Thymus (tissue), 14 donors: ENCODE data around the gene PSMB11. TPM values are rescaled to one million over a fixed set of nuclear protein-coding genes. Genes with fewer than 3 reads are reported as not detected.

Source experiments
- DNase-seq, 9 donors: peaks; one replicate each; pipeline ENCODE4 v3.0.0-alpha.2; 2013; ENCODE audit warnings: low spot score in 9 of 9, low read depth in 6 of 9, missing footprints in 1 of 9
- H3K27ac ChIP-seq, 2 donors: one replicate each; pipeline ENCODE4 v1.5.1; 2013; ENCODE audit warnings: control low read depth in 1 of 2, low read depth in 1 of 2, low read length in 1 of 2, mild to moderate bottlenecking in 1 of 2, moderate library complexity in 1 of 2
- H3K27me3 ChIP-seq, 2 donors: one replicate each; pipeline ENCODE4 v1.5.1; 2013; ENCODE audit warnings: low read length in 1 of 2; ENCODE audit not compliant: control insufficient read depth in 2 of 2, insufficient read depth in 1 of 2
- H3K36me3 ChIP-seq, 2 donors: one replicate each; pipeline ENCODE4 v1.5.1; 2013; ENCODE audit warnings: low read length in 1 of 2, mild to moderate bottlenecking in 1 of 2, moderate library complexity in 1 of 2; ENCODE audit not compliant: control insufficient read depth in 2 of 2, insufficient read depth in 2 of 2
- H3K4me1 ChIP-seq, 2 donors: one replicate each; pipeline ENCODE4 v1.5.1; 2013; ENCODE audit warnings: low read length in 2 of 2; ENCODE audit not compliant: control insufficient read depth in 2 of 2, insufficient read depth in 2 of 2
- H3K4me3 ChIP-seq, 2 donors: one replicate each; pipeline ENCODE4 v1.5.1; 2013; ENCODE audit warnings: low read length in 2 of 2, control low read depth in 1 of 2, mild to moderate bottlenecking in 1 of 2
- H3K9me3 ChIP-seq, 2 donors: one replicate each; pipeline ENCODE4 v1.5.1; 2013; ENCODE audit warnings: low read length in 1 of 2, mild to moderate bottlenecking in 1 of 2; ENCODE audit not compliant: control insufficient read depth in 2 of 2, insufficient read depth in 1 of 2
- WGBS: extraction: QIAGEN DNeasy Blood & Tissue Kit; methylation state at CpG from one replicate; pipeline ENCODE4 v1.1.7; 2013; 5-methylcytosine and 5-hydroxymethylcytosine counted together
- long read RNA-seq, 10 donors: transcript quantifications; one replicate each; lab custom pipeline, GENCODE V29; 2026
- polyA plus RNA-seq: library from polyadenylated mRNA; stranded (reverse); fragments of 200-250 nt; gene quantifications from one replicate; pipeline ENCODE4 v1.2.3, GENCODE V29; 2013
- total RNA-seq: library from RNA; stranded (reverse); fragments of 120-200 nt; gene quantifications from one replicate; pipeline ENCODE4 v1.2.4, GENCODE V29; 2013
- donor health status: healthy.

Gene PSMB11
- total RNA-seq (48.7 TPM), polyA plus RNA-seq (0.62 TPM)
- long read RNA-seq, donor 1, transcript PSMB11-201 (1 exons, 2,110 nt): major isoform, 8 of 8 reads
- long read RNA-seq, donor 1, partial matches to known transcripts: 0 of 8 reads
- long read RNA-seq, donor 1, other reads (novel, unspliced or antisense): 0 of 8 reads
- long read RNA-seq, donor 2: 0 reads
- long read RNA-seq, donor 3, transcript PSMB11-201 (1 exons, 2,110 nt): major isoform, 153 of 153 reads
- long read RNA-seq, donor 3, partial matches to known transcripts: 0 of 153 reads
- long read RNA-seq, donor 3, other reads (novel, unspliced or antisense): 0 of 153 reads
- long read RNA-seq, donor 4, transcript PSMB11-201 (1 exons, 2,110 nt): major isoform, 40 of 40 reads
- long read RNA-seq, donor 4, partial matches to known transcripts: 0 of 40 reads
- long read RNA-seq, donor 4, other reads (novel, unspliced or antisense): 0 of 40 reads
- long read RNA-seq, donor 5, transcript PSMB11-201 (1 exons, 2,110 nt): major isoform, 97 of 97 reads
- long read RNA-seq, donor 5, partial matches to known transcripts: 0 of 97 reads
- long read RNA-seq, donor 5, other reads (novel, unspliced or antisense): 0 of 97 reads
- long read RNA-seq, donor 6, transcript PSMB11-201 (1 exons, 2,110 nt): major isoform, 60 of 166 reads
- long read RNA-seq, donor 6, partial matches to known transcripts: 23 of 166 reads
- long read RNA-seq, donor 6, other reads (novel, unspliced or antisense): 83 of 166 reads
- long read RNA-seq, donor 7, transcript PSMB11-201 (1 exons, 2,110 nt): major isoform, 48 of 48 reads
- long read RNA-seq, donor 7, partial matches to known transcripts: 0 of 48 reads
- long read RNA-seq, donor 7, other reads (novel, unspliced or antisense): 0 of 48 reads
- long read RNA-seq, donor 8, transcript PSMB11-201 (1 exons, 2,110 nt): major isoform, 32 of 32 reads
- long read RNA-seq, donor 8, partial matches to known transcripts: 0 of 32 reads
- long read RNA-seq, donor 8, other reads (novel, unspliced or antisense): 0 of 32 reads
- long read RNA-seq, donor 9, transcript PSMB11-201 (1 exons, 2,110 nt): major isoform, 41 of 41 reads
- long read RNA-seq, donor 9, partial matches to known transcripts: 0 of 41 reads
- long read RNA-seq, donor 9, other reads (novel, unspliced or antisense): 0 of 41 reads
- long read RNA-seq, donor 10, transcript PSMB11-201 (1 exons, 2,110 nt): major isoform, 42 of 42 reads
- long read RNA-seq, donor 10, partial matches to known transcripts: 0 of 42 reads
- long read RNA-seq, donor 10, other reads (novel, unspliced or antisense): 0 of 42 reads

DNA sequence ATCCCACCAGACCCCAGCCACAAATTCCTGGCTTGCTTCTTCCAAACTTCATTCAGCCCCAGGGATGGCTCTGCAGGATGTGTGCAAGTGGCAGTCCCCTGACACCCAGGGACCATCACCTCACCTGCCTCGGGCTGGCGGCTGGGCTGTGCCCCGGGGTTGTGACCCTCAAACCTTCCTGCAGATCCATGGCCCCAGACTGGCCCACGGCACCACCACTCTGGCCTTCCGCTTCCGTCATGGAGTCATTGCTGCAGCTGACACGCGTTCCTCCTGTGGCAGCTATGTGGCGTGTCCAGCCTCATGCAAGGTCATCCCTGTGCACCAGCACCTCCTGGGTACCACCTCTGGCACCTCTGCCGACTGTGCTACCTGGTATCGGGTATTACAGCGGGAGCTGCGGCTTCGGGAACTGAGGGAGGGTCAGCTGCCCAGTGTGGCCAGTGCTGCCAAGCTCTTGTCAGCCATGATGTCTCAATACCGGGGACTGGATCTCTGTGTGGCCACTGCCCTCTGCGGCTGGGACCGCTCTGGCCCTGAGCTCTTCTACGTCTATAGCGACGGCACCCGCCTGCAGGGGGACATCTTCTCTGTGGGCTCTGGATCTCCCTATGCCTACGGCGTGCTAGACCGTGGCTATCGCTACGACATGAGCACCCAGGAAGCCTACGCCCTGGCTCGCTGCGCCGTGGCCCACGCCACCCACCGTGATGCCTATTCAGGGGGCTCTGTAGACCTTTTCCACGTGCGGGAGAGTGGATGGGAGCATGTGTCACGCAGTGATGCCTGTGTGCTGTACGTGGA, at the start of gene PSMB11:
TSS of gene PSMB11 (plus strand) at position 51 of the 804 bp plus-strand sequence. CDS start at position 65, 14 bp downstream.
- 96% methylated on average over 36 of the region's 36 CpGs for WGBS
- no peaks in the 10 kb centered on the region for H3K36me3 ChIP-seq
- no peak for DNase-seq
- H3K27me3 ChIP-seq: peaks cover 0 to 4% of the 10 kb centered on the region in 2 donors
- no peaks in the 10 kb centered on the region for H3K4me1 ChIP-seq
- peak within 1 kb of the TSS in 1 of 2 donors; percentile 55 for H3K27ac ChIP-seq
- peak within 1 kb of the TSS in 1 of 2 donors; percentile 35 for H3K4me3 ChIP-seq
- H3K9me3 ChIP-seq: no peaks in the 10 kb centered on the region

DNA sequence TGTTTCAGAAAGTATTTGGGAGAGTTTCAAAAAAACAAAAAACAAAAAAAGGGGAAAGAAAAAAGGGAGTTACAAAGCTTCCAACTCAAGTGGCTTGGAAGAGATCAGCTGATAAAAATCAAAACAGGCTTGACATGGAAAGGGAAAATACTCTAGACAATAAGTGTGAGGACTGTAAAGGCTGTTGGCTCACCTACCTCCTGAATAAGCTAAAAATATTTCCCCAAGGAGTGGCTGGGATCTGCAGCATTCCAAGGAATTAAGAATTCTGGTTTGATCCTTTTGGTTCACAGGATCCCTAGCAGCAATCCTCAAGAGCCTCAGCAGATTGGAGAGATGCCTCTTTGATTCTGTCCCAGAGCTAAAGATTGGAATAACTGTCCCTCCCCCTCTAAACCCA, 48.5 kb upstream of the PSMB11 start:
- Histone ChIP-seq H3K27ac (no peak overlapping the region), H3K4me1 (peaks cover 0 to 6% of the 10 kb centered on the region in 2 donors), H3K4me3 (no peak overlapping the region), H3K36me3 (peaks cover 10 to 26% of the 10 kb centered on the region in 2 donors), H3K9me3 (no peaks in the 10 kb centered on the region), H3K27me3 (no peaks in the 10 kb centered on the region)
- no peak for DNase-seq

DNA sequence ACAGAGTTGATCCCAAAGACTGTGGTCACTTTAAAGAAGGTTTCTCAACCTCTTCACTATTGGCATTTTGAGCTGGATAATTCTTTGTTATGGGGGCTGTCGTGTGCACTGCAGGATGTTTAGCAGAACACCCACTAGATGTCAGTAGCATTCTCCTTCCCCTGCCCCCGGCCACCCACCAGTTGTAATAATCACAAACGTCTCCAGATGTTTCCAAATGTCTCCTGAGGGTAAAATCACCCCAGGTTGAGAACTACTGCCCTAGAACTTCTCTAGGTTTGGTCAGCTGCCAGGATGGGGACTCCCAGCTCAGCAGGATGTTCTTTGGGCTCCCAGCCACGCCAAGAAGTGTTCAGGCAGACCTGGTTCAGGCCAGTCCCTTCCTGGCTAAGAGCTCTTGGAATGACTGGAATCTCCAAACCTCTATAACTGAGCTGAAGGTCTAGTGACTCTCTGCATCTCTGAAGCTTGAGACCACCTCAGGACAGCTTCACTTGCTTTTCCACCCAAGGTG, 47.2 kb upstream of the PSMB11 start:
- Histone ChIP-seq H3K9me3 (no peaks in the 10 kb centered on the region), H3K4me1 (peaks cover 0 to 6% of the 10 kb centered on the region in 2 donors), H3K27ac (no peak overlapping the region), H3K4me3 (no peak overlapping the region), H3K36me3 (peaks cover 10 to 22% of the 10 kb centered on the region in 2 donors), H3K27me3 (no peaks in the 10 kb centered on the region)
- WGBS: 27% methylated on average over 4 of the region's 4 CpGs
- DNase-seq: peak in 2 of 9 donors; percentile 55 to 66

DNA sequence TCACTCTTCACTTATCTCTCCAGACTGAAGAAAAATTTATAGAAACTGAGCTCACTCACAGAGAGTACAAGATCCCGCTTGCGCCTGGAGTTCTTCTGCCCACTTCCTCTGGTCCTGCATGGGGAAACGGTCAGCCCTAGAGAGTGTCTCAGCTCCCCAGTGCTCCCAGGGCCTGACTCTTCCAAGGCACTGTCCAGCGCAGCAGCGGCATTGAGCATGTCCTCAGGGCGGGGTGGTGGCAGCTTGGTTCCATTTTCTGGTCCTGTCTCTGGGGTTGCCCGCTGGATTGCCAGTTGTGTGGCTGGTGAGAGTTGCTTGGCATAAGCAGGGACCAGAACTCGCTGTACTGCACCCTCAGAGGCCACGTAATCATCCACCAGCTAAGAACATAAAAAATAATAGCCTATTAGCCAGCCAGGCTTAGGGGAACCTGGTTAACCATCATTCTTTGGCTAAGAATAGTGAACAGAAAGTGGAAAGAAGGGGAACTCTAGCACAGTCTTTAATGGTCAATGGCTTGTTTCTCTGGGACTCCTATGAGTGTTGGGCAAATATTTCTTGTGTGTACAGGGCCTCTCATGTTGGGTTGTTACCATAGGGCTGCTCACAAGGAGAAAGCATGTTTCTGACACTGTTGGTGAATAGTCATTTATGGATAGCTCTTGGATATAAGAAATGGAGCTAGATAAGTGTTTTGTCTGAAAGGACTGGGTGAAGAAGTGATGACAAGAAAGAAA, 46.0 kb upstream of the PSMB11 start:
- peaks cover 0 to 6% of the 10 kb centered on the region in 2 donors for H3K4me1 ChIP-seq
- 97% methylated on average over 9 of the region's 9 CpGs for WGBS
- H3K4me3 ChIP-seq: no peak overlapping the region
- no peak overlapping the region for H3K27ac ChIP-seq
- H3K36me3 ChIP-seq: peaks cover 5 to 18% of the 10 kb centered on the region in 2 donors
- no peak for DNase-seq
- no peaks in the 10 kb centered on the region for H3K9me3 ChIP-seq
- H3K27me3 ChIP-seq: no peaks in the 10 kb centered on the region

DNA sequence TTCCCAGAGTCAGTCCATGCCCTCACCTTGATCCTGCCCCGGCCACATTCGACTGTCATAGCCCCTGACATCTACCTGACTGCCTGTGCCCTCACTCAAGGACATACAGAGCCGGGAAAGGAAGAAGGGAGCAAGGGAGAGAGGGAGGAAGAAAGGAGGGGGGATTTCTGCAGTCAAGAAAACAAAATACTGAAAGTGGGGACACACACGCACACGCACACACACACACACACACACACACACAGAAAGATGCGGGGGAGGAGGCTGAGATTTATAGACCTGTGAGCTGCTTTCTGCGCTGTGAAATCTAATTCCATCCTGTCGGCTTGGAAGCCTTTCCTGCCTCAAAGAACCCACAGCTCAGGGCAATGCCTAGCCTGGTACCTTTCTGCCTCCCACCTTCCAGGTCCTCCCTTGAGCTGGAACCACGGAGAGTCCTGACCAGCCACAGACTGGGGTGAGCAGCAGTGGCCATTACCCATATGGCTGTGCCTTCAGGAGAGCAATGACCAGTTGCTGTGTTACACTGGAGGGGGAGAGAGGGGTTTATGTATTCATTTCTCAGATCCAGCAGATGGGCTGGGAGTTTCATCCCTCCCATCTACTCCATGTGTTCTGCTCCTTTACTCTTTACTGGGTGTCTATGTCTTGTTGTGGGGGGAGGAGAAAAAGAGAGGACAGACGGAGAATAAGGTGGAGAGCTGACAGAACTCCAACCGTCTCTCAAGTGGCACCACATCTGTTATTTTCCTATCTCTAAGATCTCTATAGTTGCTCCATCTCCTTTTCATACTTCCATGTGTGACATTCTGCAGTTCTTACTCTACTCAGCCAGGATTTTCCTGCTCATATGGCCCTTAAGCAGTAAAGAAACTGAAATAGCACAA, 45.0 kb upstream of the PSMB11 start:
- H3K27ac ChIP-seq: no peak overlapping the region

GRCh38 chr14:22997676-22998323, 44.2 kb upstream of the PSMB11 start:
- 96% methylated on average over 9 of the region's 9 CpGs for WGBS
- H3K4me1 ChIP-seq: peaks cover 0 to 6% of the 10 kb centered on the region in 2 donors
- peaks cover 5 to 15% of the 10 kb centered on the region in 2 donors for H3K36me3 ChIP-seq

More for the DNA sequence above, 45.0 kb upstream of the PSMB11 start:
- H3K27me3 ChIP-seq: no peaks in the 10 kb centered on the region
- no peak overlapping the region for H3K4me3 ChIP-seq
- H3K4me1 ChIP-seq: peaks cover 0 to 6% of the 10 kb centered on the region in 2 donors
- H3K9me3 ChIP-seq: no peaks in the 10 kb centered on the region
- 88% methylated on average over 11 of the region's 11 CpGs for WGBS
- DNase-seq: no peak
- peaks cover 5 to 15% of the 10 kb centered on the region in 2 donors for H3K36me3 ChIP-seq

More at GRCh38 chr14:22997676-22998323, 44.2 kb upstream of the PSMB11 start:
- H3K4me3 ChIP-seq: no peak overlapping the region
- H3K27me3 ChIP-seq: no peaks in the 10 kb centered on the region
- no peak for DNase-seq
- no peak overlapping the region for H3K27ac ChIP-seq
- H3K9me3 ChIP-seq: no peaks in the 10 kb centered on the region
